Measurements from ENCODE around the gene MLPH. TPM values are rescaled to one million over a fixed set of nuclear protein-coding genes. Genes with fewer than 3 reads are reported as not detected.

MLPH gene
- total RNA-seq, 1 donor from 2014 or later, result 91.0 TPM

DNA sequence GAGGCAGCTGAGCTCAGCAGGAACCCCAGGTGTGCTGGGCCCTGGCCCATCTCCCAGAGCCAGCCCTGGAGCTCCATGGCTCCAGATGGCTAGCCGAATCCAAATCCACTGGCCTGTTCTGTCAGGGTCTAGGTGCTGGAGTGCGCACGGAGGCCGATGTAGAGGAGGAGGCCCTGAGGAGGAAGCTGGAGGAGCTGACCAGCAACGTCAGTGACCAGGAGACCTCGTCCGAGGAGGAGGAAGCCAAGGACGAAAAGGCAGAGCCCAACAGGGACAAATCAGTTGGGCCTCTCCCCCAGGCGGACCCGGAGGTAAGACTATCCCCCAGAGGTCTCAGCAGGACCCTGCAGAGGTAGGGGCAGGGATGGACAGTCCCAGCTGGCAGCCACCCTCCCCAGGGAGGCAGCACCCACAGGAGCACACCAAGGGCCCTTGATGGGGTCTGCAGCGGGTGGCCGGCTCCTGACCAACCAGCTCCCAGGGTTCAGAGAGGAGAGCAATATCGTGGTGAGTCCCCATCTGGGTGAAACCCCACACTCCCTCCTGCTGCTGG, 53.2 kb downstream of the MLPH start:
- no peaks in the 10 kb centered on the region for H3K9me3 ChIP-seq
- intact Hi-C loops (cut with DNase I), result no loop called here
- no peaks in the 10 kb centered on the region for H3K4me1 ChIP-seq
- TF ChIP-seq, protein P1, sequence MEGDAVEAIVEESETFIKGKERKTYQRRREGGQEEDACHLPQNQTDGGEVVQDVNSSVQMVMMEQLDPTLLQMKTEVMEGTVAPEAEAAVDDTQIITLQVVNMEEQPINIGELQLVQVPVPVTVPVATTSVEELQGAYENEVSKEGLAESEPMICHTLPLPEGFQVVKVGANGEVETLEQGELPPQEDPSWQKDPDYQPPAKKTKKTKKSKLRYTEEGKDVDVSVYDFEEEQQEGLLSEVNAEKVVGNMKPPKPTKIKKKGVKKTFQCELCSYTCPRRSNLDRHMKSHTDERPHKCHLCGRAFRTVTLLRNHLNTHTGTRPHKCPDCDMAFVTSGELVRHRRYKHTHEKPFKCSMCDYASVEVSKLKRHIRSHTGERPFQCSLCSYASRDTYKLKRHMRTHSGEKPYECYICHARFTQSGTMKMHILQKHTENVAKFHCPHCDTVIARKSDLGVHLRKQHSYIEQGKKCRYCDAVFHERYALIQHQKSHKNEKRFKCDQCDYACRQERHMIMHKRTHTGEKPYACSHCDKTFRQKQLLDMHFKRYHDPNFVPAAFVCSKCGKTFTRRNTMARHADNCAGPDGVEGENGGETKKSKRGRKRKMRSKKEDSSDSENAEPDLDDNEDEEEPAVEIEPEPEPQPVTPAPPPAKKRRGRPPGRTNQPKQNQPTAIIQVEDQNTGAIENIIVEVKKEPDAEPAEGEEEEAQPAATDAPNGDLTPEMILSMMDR (IDR thresholded peaks at IDR 0.05), result no peak
- no peak for DNase-seq (ENCODE audit: low spot score in 2 of 2)
- no peaks in the 10 kb centered on the region for H3K36me3 ChIP-seq
- H3K27me3 ChIP-seq, result no peaks in the 10 kb centered on the region
- H3K27ac ChIP-seq, result no peak overlapping the region
- no peak overlapping the region for H3K4me3 ChIP-seq

DNA sequence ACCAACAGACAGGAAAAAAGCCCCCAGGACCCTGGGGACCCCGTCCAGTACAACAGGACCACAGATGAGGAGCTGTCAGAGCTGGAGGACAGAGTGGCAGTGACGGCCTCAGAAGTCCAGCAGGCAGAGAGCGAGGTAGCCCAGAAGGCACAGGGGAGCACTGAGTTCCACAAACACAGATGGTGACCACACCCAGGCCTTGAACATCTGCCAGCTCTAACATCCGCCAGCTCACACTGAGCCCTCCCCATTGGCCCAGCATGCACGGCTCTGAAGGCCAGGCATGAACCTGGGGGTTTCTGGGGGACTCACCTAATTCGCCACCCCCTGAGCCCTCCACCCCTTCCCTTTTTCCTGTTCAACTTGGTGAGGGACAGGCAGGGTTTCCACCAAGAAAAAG, 53.8 kb downstream of the MLPH start:
- TF ChIP-seq, protein P1 (IDR thresholded peaks at IDR 0.05), result no peak
- no peaks in the 10 kb centered on the region for H3K27me3 ChIP-seq
- H3K27ac ChIP-seq, result no peak overlapping the region
- H3K4me1 ChIP-seq, result no peaks in the 10 kb centered on the region
- H3K9me3 ChIP-seq, result no peaks in the 10 kb centered on the region
- intact Hi-C loops (cut with DNase I), result no loop called here
- no peak for DNase-seq (ENCODE audit: low spot score in 2 of 2)
- H3K36me3 ChIP-seq, result no peaks in the 10 kb centered on the region
- H3K4me3 ChIP-seq, result no peak overlapping the region

DNA sequence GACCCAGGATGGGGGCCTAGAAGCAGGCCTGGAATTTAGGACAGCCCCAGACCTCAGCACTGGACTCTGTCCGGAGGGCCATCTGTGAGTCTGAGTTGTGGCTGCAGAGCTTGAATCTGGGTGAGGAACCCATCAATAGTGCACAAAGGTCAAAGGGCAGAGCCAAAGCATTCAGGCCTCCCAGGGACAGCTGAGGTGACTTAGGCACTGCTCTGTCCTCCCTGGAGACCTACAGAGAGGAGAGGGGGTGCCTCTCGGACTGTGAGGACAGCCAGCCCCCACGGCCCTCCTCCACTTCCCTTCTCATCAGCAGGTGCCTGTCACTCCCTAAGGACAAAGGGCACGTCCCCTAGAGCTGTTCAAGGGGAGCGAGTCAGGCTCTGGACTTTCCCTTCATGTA, 54.2 kb downstream of the MLPH start:
- no peaks in the 10 kb centered on the region for H3K36me3 ChIP-seq
- DNase-seq (ENCODE audit: low spot score in 2 of 2), result no peak
- H3K4me1 ChIP-seq, result no peaks in the 10 kb centered on the region
- H3K27ac ChIP-seq, result no peak overlapping the region
- intact Hi-C loops (cut with DNase I), result no loop called here
- H3K27me3 ChIP-seq, result no peaks in the 10 kb centered on the region
- no peak overlapping the region for H3K4me3 ChIP-seq
- TF ChIP-seq, protein P1 (IDR thresholded peaks at IDR 0.05), result no peak
- no peaks in the 10 kb centered on the region for H3K9me3 ChIP-seq

DNA sequence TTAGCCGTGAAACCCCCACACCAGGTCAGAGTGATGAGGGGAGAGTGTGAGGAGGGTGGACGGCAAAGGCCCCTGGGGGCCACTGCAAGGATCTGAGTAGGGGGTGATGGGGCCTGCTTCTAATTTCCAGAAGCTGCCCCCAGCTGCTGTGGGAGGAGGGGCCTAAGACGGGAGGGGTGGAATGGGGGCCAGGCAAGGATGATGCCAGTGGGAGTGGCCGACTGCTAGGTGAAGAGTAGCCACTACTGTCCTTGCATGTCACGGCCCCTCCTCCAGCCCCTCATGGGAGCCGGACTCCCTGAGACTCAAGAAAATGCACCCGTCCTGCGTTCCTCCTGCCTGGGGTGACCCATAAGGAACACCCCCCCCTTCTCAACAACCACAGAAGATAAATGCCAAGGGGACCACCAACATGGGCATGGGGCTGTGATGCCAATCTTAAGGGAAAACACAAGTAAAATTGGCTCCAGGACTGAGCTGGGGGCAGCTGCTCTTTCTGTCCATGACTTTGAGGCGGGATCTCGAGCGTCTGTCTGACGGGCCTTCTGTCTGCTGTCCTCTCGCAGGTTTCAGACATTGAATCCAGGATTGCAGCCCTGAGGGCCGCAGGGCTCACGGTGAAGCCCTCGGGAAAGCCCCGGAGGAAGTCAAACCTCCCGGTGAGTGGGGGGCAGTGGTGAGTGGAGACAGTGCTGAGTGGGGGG, 55.1 kb downstream of the MLPH start:
- intact Hi-C loops (cut with DNase I), result no loop called here
- no peaks in the 10 kb centered on the region for H3K27me3 ChIP-seq
- no peaks in the 10 kb centered on the region for H3K4me1 ChIP-seq
- DNase-seq (ENCODE audit: low spot score in 2 of 2), result no peak
- TF ChIP-seq, protein P1 (IDR thresholded peaks at IDR 0.05), result no peak
- H3K27ac ChIP-seq, result no peak overlapping the region
- no peak overlapping the region for H3K4me3 ChIP-seq
- no peaks in the 10 kb centered on the region for H3K9me3 ChIP-seq
- no peaks in the 10 kb centered on the region for H3K36me3 ChIP-seq

DNA sequence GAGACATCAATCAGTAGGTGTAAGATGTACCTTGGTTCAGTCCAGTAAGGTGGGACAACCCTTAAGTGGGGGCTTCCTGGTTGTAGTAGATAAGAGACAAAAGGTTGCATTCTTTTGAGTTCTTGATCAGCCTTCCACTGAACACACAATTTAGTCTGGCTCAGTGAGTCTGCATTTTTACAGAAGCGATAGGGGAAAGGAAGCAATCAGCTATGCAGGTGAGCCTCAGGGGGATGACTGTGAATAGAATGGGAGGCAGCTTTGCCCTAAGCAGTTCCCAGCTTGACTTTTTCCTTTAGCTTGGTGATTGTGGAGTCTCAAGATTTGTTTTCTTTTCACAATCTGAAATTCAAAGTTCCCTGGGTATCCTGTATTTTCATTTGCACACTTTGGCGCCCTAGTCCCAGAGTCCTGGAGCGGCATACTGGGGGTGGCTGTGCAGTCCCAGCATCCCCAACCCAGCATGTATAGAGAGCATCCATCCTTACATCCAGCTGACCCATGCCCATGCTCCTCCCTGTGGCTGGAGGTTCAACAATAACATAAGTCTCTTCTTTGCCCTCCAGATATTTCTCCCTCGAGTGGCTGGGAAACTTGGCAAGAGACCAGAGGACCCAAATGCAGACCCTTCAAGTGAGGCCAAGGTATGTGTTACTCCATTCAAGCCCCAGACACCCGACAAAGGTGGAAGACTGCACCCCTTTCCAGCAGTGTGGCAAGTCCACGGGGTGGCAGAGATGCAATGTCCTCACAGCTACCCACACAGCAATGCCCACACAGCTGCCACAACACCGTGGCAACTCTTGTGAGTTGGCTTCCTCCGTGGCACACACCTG, 59.2 kb downstream of the MLPH start:
- H3K4me1 ChIP-seq, result no peaks in the 10 kb centered on the region
- no peak overlapping the region for H3K4me3 ChIP-seq
- H3K27me3 ChIP-seq, result no peaks in the 10 kb centered on the region
- TF ChIP-seq, protein P1 (IDR thresholded peaks at IDR 0.05), result no peak
- no peaks in the 10 kb centered on the region for H3K9me3 ChIP-seq
- no peak for DNase-seq (ENCODE audit: low spot score in 2 of 2)
- no peaks in the 10 kb centered on the region for H3K36me3 ChIP-seq
- no peak overlapping the region for H3K27ac ChIP-seq
- intact Hi-C loops (cut with DNase I), result no loop called here

Data from ascending aorta (tissue), 2 donors.